ENCODE data around the gene DNAH10.

The DNAH10 gene

DNA sequence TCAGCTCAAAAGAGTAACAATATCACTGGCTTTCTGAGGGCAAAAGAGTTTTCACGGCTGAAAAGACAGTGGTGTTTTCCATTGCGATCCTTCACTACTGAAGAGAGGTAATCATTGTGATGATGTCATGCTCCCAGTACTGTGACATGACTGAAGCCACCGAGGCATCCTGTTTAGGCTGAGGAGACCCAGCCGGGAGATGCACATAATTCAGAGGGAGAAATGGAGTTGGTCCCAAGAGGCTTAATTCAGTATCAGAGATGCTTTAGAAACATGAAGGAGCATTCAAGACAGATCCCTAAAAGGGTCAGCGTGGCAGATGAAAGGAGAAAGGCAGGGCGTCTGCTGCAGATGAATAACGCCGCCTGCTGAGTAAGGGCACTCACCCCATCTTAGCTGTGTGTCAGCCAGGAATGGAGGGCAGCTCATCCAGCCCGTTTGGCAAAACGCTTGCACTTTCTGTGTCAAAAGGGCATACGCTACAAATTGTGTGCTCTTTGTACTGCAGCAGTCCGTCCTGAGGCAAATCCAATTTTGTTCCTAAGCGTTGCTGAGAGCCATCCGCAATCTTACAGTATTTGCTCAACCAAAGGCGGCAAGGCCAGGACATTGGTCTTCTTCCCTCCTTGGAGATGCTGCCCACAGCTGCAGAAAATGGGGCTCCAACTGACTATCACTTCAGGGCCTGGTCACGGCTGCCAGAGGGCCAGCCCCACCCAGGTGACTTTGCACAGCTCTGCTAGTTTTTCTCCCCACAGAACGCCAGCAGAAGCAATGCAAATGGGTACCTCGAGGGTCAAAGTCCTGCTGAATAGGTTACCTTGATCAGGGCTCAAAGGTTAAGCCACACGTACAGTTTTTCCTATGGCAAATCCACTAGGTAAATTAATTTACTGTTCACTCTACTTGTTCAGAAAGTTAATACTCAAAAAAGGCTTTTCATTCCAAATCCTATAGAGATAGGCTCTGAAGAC, 187.0 kb downstream of the DNAH10 start:
- DNase-seq (ENCODE audit: low spot score), result no peak

DNA sequence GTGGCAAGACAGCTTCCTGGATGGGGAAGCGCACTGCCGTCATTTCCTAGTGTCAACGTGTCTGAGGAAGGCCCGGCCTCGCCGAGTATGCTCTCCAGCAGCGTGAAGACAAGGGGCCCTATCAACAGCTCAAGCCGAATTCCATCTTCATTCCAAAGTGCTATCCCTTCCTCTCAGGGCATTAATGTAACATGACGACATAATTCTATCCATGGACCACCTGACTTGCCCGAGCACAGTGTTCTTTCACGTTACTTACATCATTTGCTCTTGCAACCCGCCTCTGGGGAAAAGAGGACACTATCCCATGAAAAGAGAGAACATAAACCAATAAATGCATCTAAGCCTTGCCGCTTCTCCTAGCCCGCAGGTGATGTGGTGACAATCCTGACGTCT, 187.7 kb downstream of the DNAH10 start:
- DNase-seq (ENCODE audit: low spot score), result no peak

GRCh38 chr12:123950476-123951349, 188.6 kb downstream of the DNAH10 start:
- no peak for DNase-seq (ENCODE audit: low spot score)

DNA sequence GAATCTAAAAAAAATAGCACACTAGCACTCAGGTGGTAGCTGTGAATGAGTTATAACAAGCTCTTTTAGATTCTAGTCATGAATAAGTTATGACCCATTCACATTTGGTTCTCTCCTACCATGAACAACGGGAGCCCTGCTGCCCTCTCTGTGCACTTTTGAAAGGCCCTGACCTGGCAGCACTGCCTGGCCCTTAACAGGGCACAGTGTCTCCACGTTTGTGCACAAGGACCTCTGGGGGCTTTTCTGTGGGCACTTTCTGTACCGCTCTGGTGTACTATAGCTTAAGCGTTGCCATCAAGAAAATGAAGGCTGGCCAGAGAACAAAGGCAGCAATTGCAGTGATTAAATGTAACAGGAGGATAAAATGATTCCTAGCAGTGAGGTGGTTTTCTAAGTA, 189.4 kb downstream of the DNAH10 start:
- DNase-seq (ENCODE audit: low spot score), result no peak

- DNase-seq (ENCODE audit: low spot score), result no peak
Observed at GRCh38 chr12:123952037-123952436, 189.9 kb downstream of the DNAH10 start.

- DNase-seq (ENCODE audit: low spot score), result no peak
Observed at GRCh38 chr12:123954647-123955350, 192.7 kb downstream of the DNAH10 start.

DNA sequence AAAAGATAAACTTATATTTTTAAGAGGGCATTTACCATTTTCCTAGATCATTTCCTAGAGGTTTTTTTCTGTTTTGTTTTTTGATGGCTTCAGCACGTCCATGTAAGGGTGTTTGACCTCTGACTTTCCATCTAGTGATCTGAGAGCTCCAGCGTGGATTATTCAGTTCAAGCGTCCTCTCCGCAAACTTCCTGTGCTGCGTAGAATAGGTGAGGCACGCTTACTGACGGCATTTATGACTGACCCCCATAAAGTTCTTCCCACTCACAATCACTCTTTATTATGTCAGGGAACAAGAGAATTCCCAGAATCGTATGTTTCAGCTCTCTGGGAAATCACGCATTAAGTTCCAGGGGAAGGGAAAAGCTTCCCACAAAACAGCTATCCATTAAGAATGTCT, 194.1 kb downstream of the DNAH10 start:
- no peak for DNase-seq (ENCODE audit: low spot score)

GRCh38 chr12:123957196-123957595, 195.1 kb downstream of the DNAH10 start:
- no peak for DNase-seq (ENCODE audit: low spot score)

DNA sequence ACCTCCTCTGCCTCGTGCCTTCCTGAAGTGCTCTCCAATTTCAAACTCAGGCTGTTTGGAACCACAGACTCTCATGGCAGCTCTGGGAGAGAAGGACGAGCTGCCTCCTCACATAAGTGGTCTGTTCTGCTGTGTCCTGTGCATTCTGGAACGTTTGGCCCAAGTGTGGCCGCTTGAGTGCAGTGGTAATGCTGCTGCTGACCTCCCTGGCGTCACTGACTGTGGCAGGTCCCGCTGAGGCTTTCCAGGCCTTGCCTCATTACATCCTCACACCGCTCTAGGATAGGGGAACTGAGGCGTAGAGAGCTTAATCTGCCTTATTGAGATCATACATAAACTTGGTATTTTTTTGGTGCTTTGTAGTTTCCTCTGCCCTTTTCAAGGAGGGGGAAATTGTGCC, 196.4 kb downstream of the DNAH10 start:
- DNase-seq (ENCODE audit: low spot score), result no peak

DNA sequence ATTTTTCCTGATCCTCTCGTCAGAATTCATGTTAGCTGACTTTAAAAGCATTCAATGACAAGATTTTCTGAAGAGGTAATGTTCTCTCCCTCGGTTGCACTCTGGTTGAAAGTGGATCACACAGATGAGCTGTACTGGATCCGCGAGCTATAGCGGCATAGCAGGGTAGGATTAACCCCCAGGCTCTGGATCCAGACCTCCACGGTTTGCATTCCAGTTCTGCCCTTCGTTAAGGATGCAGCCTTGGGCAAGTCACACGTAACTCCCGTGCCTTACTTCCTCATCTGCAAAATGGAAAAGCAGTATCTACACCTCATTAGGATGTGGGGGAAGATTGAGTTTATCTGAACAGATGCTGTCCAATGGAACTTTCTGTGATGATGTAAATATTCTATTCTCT, 196.8 kb downstream of the DNAH10 start:
- DNase-seq (ENCODE audit: low spot score), result no peak

DNA sequence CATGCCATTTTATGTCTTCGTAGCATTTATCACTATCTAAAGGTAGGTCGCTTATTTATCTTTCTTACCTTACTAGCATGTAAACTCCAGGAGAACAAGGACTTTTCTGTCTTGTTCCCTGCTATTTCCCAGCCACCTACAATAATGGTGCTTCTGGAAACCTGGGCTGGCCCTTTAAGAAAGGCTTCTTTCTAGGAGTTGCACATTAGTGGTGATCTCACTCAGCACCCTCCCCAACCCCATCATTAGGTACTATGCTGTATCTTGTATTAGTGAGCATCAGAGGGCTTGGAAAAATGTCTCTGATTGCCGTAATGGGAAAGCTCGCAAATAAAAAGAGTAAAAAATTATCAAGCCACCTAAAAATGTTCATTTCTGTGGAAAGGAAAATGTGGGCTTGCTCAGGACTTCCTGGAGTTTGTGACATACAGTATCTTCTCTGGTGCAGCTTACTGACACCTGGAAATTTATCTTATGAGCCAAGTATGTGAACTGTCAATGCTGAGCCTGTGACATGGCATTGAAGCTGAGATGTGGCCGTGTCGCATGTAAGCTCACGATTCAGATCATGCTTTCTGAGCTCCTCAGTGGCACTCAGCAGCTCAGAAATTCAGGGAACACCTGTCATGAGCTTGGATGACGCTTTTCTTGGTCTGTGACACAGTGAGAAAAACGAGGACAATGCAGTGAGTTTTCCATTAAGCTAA, 198.1 kb downstream of the DNAH10 start:
- DNase-seq (ENCODE audit: low spot score), result no peak

DNA sequence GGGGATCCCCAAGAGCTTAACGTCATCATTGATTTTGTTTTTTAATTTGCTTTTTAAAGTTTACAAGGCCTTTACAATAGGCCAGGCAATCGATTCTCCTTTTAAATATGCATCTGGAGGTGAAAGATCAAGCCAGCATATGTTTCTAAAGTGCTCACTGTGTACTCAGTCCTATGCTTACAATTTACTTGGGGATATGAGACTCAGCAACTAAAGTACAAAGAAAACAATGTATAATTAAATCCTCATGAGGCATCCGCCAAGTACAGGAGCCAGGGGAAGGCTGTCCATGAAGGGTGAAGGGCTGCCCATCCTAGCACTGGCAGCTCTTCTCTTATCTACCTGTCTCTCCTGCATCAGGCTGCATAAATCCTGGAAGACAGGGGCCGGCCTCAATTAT, 198.8 kb downstream of the DNAH10 start:
- DNase-seq (ENCODE audit: low spot score), result no peak

GRCh38 chr12:123961585-123962345, 199.7 kb downstream of the DNAH10 start:
- DNase-seq (ENCODE audit: low spot score), result no peak

GRCh38 chr12:123962513-123962912, 200.4 kb downstream of the DNAH10 start:
- DNase-seq (ENCODE audit: low spot score), result no peak

DNA sequence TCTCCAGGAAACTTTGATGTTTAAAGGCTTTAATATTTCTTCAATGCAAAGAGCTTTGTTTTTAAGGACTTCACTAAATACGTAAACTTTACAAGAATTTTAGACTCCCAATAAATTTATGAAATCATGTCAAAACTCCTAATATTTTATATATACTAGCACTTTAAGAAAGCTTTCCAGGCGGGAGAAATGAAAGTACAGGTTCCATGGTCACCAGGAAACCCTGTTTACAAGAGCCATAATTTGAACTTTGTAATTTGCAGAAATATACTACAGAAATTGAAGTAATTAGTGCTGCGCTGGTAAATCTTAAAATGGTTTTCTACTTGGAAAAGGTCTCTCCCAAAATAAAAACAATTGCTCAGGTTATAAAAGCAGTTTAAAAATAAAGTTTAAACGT, 201.7 kb downstream of the DNAH10 start:
- no peak for DNase-seq (ENCODE audit: low spot score)

DNA sequence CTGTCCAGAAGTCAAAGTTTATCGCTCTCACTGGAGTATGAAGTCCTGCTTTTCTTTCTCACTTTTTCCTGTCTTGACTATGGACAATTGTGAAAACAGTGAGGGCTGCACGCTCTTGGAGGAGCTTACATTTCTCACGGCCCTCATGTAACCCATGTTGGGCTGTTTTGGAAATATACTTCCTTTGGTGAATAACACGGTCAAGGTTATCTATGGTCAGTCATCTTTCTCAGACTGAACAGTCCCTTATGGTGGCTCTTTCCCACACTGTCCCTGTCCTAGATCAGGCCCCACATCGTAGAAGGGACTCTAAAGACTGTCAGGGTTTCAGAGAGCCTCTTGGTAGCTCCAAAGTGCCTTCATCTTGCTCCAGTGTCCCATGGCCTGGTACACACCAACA, 203.3 kb downstream of the DNAH10 start:
- no peak for DNase-seq (ENCODE audit: low spot score)

DNA sequence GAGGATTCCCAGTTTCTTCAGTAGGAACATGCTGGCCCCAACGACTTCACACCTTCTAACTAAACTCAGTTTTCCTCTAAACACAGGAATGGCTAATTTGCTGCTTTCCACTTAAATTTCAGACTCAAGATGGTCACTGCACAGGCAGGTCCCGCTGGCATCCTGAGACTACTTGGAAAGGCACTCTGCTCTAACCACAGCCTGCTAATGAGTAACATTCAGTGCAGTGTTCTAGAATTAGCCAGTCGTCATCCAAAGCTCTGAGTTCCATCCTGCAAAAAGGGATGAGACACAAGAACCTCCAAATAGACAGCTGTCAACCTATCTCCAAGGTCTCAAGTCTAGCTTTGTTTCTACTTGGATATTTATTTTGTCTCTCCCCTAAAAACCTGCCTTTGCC, 204.5 kb downstream of the DNAH10 start:
- DNase-seq (ENCODE audit: low spot score), result no peak

DNA sequence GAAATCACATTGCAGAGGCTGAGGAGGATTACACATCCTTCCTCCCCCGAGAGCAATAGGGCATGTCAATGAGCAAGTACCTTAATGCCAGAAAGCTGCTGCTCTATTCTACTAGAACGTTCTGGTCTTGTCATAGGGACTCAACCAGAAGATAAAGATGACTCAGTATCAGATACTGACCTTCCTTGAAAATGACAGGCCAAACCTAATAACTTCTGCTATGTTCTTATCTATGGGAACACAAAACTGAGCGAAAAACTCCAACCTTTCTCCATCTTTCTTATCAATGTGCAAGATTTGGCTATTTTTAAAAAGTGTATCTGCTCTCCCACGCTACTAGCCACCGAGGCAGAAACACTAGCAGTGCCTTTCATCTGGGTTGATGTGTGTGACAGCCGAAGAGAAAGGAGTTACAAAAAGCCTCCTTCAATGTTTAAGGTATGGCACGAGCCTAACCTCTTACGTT, 205.1 kb downstream of the DNAH10 start:
- DNase-seq (ENCODE audit: low spot score), result no peak

DNA sequence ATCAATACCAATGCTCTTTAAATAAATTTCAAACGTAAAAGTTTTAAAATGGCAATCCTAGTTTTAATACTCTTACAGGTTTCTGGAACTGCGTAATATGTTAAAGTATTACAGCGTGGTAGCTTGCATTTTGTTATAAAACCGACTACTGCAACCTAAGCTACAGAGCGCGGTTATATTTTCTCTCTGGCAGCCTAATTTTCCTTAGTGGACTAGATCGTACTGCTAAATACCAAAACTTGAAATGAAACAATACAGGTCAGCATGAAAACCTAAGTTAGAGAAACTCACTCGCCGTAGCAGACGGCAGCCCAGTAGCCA, 209.3 kb downstream of the DNAH10 start:
- no peak for DNase-seq (ENCODE audit: low spot score)

GRCh38 chr12:123971770-123972456, 209.8 kb downstream of the DNAH10 start:
- DNase-seq (ENCODE audit: low spot score), result no peak
